RCC 7860 (cell line): Measurements from ENCODE around the gene LRMDA.
"Not testable (repeated sequence)": the region's sequence is repeated elsewhere in the genome, so short reads cannot be mapped to it uniquely, and the experiment has no call there.

Source experiments
- DNase-seq: peaks from one replicate; pipeline ENCODE4 v3.0.0-alpha.2; 2015; ENCODE audit warnings: low spot score
- FAIRE-seq: peaks from 2 replicates; lab custom pipeline; 2012; peaks lifted over from hg19 to GRCh38; lab: Jason Lieb, UNC

Gene LRMDA

DNA sequence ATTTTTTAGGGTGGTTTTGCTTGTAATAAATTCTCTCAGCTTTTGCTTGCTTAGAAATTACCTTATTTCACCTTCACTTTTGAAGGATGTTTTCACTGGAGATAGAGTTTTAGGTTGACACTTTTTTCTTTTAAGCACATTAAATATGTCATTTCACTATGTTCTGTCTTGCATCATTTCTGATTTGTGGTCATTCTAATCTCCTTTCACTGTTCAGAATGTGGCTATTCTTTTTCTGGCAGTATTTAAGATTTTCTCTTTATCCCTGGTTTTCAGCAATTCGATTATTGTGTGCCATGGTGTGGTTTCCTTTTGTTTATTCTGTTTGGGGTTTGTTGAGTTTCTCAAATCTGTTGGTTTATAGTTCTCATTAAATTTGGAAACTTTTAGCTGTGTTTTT, 1140.6 kb downstream of the LRMDA start:
- FAIRE-seq (no peak), DNase-seq (no peak)

DNA sequence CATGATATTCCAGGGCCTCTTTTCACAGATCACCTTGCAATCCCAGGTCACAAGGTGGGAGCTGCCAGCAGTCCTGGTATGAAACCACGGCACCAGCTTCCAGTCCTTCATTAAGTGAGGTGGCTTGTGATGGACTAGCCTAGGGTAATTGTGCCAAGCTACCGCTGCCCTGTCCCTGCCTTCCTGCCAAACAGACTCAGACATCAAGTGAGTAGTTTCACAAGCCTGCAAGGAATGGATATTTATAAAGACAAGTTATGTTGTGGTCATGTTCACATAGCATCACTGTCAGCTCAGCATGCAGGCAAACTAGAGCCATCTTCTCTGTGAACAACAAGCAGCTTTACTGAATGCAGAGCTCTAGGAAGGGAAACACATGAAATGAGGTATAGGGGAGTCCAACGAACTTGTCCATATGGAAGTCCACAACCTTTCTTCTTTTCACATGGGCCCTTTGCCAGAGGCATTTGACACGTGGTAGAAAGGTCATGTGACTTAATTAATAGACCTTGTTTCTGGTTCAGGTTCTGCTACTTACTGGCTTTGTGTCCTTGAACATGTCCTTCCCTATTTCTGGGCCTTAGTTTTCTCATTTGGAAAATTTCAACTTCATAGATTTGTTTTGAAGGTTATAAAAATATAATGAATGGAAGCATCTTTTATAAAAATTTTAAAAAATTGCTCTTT, 1145.0 kb downstream of the LRMDA start:
- FAIRE-seq, result no peak

DNA sequence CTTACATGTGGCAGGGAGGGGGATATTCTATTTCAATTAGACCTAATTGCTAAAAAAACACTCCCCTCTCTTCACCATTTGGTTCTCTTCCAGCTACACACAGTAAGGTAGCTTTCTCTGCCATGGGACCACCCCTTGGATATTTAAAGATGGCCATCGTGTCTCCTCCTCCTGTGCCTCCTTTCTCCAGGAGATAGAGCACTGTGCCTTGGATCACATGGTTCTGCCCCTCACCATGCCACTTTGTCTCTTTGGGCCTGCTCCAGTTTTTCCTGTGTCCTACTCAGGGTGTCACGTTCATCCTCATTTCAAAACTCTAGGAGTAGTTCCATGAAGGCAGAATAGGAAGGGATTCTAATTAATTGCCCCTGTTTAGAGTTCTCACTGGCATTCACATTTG, 1146.0 kb downstream of the LRMDA start:
- FAIRE-seq, result no peak
- DNase-seq, result no peak

More for the DNA sequence above, 1145.0 kb downstream of the LRMDA start:
- no peak for DNase-seq

DNA sequence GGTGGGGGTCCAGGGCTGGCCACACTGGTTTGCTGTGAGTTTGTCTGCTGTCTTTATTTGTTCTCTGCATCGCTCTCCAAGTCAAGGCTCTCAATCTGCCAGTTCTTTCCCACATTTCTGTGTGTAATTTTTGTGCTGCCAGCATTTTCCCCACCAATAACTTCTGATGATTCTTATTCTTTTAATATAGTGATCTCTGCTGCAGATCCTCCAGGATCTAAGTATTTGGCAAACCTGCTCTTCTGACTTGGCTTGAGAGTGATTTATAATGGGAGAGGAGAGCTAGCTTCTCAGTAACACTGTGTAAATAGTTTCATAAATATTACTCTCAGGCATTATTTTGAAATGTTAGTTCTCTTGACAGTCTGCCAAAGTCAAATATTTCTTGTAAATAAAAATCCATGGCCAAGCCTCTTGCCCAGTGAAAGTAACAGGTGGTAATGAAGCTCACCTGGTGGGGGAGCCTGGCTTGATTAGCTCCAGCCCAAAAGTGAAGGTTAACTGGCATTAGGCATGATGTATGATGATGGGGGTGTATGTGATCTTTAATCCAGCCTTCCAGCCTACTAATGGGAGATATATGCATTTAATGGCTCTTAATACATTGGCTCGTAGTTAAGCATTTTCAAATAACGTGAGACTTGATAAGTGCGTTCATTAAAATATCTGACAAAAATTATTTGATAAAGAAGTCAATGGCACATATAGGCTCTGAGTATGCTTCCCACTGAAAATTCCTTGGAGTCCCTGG, 1150.3 kb downstream of the LRMDA start:
- DNase-seq (no peak), FAIRE-seq (no peak)

DNA sequence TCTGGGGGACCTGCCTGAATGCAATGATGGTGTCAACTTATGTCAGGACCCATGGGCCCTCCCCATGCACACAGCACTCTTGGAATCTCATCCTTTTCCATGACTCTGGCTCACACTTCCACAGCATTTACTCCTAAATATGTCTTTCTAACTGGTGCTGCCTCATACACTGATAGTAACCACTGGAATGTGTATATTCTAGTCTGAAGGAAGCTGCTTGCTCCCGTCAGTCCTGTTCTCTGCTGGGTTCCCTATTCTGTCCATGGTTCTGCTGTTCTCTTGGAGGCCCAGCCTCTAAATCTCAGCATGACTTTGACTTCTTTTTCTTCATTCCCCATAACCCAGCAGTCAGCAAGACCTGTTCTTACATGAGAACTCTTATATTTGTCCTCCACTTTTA, 1151.1 kb downstream of the LRMDA start:
- no peak for FAIRE-seq
- DNase-seq, result peak; percentile 45

DNA sequence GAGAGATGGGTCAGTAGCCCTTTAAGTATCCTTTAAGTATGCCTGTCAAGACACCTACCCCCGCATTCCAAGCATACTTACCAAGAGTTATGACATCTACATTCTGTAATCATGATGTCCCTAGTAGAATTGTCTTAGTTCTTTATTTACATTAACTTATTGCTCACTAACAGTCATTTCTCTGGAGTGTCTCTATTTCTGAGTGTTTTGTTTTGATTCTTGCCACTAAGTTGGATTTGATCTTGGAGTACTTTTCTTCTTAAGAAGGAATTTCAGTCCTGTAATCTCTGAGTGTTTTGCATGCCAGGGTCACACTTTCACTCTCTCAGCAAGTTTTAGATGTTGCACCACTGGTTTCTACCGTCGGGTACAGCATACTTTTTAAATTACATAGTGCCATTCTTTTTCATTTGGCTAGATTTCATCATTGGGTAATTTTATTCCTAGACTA, 1152.3 kb downstream of the LRMDA start:
- peak; percentile 98 for DNase-seq
- FAIRE-seq, result peak; percentile 90

DNA sequence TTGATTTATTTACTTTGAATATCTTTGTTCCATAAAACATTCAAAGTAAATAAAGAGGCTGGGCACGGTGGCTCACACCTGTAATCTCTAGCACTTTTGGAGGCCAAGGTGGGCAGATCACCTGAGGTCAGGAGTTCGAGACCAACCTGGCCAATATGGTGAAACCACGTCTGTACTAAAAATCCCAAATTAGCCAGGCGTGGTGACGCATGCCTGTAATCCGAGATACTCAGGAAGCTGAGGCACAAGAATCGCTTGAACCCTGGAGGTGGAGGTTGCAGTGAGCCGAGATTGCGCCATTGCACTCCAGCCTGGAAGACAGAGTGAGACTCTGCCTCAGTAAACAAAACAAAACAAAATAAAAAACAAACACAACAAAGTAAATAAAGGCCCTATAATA, 1153.0 kb downstream of the LRMDA start:
- not testable (repeated sequence) for DNase-seq, FAIRE-seq
